Heart left ventricle (tissue), 16 donors: ENCODE data around the gene SCAF4. TPM values are rescaled to one million over a fixed set of nuclear protein-coding genes. Genes with fewer than 3 reads are reported as not detected.

Experiments
- ATAC-seq, 4 donors: fragments of 200-7000 bp; cut with Tn5 transposase; one replicate each; pipeline ENCODE4 v1.9.1; 2020 to 2022; ENCODE audit warnings: moderate library complexity in 4 of 4, mild to moderate bottlenecking in 3 of 4, moderate number of reproducible peaks in 1 of 4
- DNase-seq, 5 donors: peaks; one replicate each; pipeline ENCODE4 v3.0.0-alpha.2; 2020
- H3K27ac ChIP-seq, 12 donors: fragments of 200-600 bp; sonication (generic) in 4 of 12; one replicate each; pipeline versions ENCODE4 v1.5.0 to v1.8.0; 2016 to 2022; ENCODE audit warnings: mild to moderate bottlenecking in 2 of 12
- H3K27me3 ChIP-seq, 9 donors: fragments of 200-600 bp; sonication (generic) in 2 of 9; one replicate each; pipeline versions ENCODE4 v1.5.1 to v1.8.0; 2016 to 2022; ENCODE audit warnings: mild to moderate bottlenecking in 3 of 9
- H3K36me3 ChIP-seq, 9 donors: fragments of 200-600 bp; sonication (generic) in 2 of 9; one replicate each; pipeline versions ENCODE4 v1.5.0 to v1.8.0; 2018 to 2022; ENCODE audit warnings: mild to moderate bottlenecking in 2 of 9
- H3K4me1 ChIP-seq, 12 donors: fragments of 200-600 bp; sonication (generic) in 4 of 12; one replicate each; pipeline versions ENCODE4 v1.5.0 to v1.8.0; 2016 to 2022; ENCODE audit warnings: mild to moderate bottlenecking in 3 of 12
- H3K4me3 ChIP-seq, 12 donors: fragments of 200-600 bp; sonication (generic) in 4 of 12; one replicate each; pipeline versions ENCODE4 v1.5.0 to v1.8.0; 2017 to 2022; ENCODE audit warnings: mild to moderate bottlenecking in 9 of 12, moderate library complexity in 4 of 12
- H3K9me3 ChIP-seq, 12 donors: fragments of 200-600 bp; sonication (generic) in 4 of 12; one replicate each; pipeline versions ENCODE4 v1.5.0 to v1.8.0; 2016 to 2022; ENCODE audit warnings: mild to moderate bottlenecking in 1 of 12
- CTCF ChIP-seq, 12 donors: fragments of 200-600 bp; sonication (generic) in 4 of 12; IDR thresholded peaks; one replicate each; pipeline versions ENCODE4 v1.5.0 to v1.8.0; 2018 to 2022; ENCODE audit warnings: antibody characterized with exemption in 12 of 12, mild to moderate bottlenecking in 5 of 12
- POLR2A ChIP-seq, 2 donors: fragments of 450-650 bp; IDR thresholded peaks; one replicate each; pipeline ENCODE4 v1.6.1; 2017; ENCODE audit warnings: antibody characterized with exemption in 2 of 2, mild to moderate bottlenecking in 2 of 2, moderate library complexity in 2 of 2
- whole genome bisulfite sequencing, 4 donors: extraction: QIAGEN DNeasy Blood & Tissue Kit in 2 of 4; methylation state at CpG; one replicate each; pipeline versions ENCODE4 v1.1.5 to v1.1.7; 2013 to 2018; 5-methylcytosine and 5-hydroxymethylcytosine counted together
- intact Hi-C, 10 donors: fragments of 100-400 bp; cut with DNase I; formaldehyde crosslinking; loops; one replicate each; pipeline versions ENCODE4 v1.11.1 to v1.14.2; 2022
- polyA plus RNA-seq, 2 donors: library from polyadenylated mRNA; stranded (reverse); fragments of 200-250 nt; gene quantifications; one replicate each; pipeline ENCODE4 v1.2.3, GENCODE V29; 2013
- total RNA-seq, 9 donors: library from RNA; depleted of rRNA in 2 of 9; stranded (reverse); fragments of >200 nt in 2 of 9; fragmentation: NEBNext Ultra II Directional in 3 of 9; extraction: Animal tissue kit (Norgen Biotek cat#: 25700) in 3 of 9; gene quantifications; one replicate each; pipeline versions ENCODE4 v1.1.0 to v1.2.4, GENCODE V29; 2016 to 2023
- donor health status: ischemic (EF 13 %, LVEDD 7.1; RV severe dilation, severe dysfunction).
- donor health status: healthy with polysubstance abuse.
- donor health status: DM: no; HTN: yes; CAD: no.
- donor health status: DM: no; HTN: no; CAD: no.
- donor health status: ischemic (EF 25% LVEDD 6.9; RV normal size, moderate dysfunction).
- donor health status: ischemic (EF 25% LVEDD 5.7; RV mildly dilated, moderate dysfunction).
- donor health status: healthy.
- donor health status: DM: yes; HTN: yes; CAD: no.
- donor health status: ischemic (EF 35%, LVEDD 5.7; RV mildly dilated, moderate dysfunction).
- donor health status: nonischemic (EF 11% LVEDD 7.7; RV severe dilation, severe dysfunction).
- donor health status: DM: yes; HTN: yes; CAD: no.
- donor health status: PGD.
- donor health status: ischemic (EF 29% LVEDD 5.4; RV normal size, mild dysfunction).
- donor health status: nonischemic (EF 23%, LVEDD 6.1; RV moderate dilation, normal function).

Gene SCAF4
- total and polyA plus RNA-seq, 11 donors, result 7.8 to 25.8 (median 17.3) TPM

- Histone ChIP-seq H3K27ac (no peak overlapping the region), H3K4me1 (peaks cover 0 to 72% (median 45%) of the 10 kb centered on the region in 12 donors), H3K4me3 (no peak overlapping the region), H3K27me3 (no peaks in the 10 kb centered on the region), H3K36me3 (peaks cover 0 to 5% (median 0%) of the 10 kb centered on the region in 9 donors), H3K9me3 (no peaks in the 10 kb centered on the region)
- DNase-seq (no peak), ATAC-seq (no peak)
- 51 to 78% (median 68%) methylated on average over 1 of the region's 1 CpG for WGBS, 4 donors
- TF ChIP-seq POLR2A (IDR thresholded peaks at IDR 0.05) (no peak), CTCF (IDR thresholded peaks at IDR 0.05) (no peak)
- intact Hi-C loops, result no loop called here
Measured at GRCh38 chr21:31710586-31710985, 21.3 kb downstream of the SCAF4 start.

GRCh38 chr21:31708541-31708940 lies 23.4 kb downstream of the SCAF4 start:
- no peak overlapping the region for H3K4me3 ChIP-seq
- peaks cover 0 to 22% (median 0%) of the 10 kb centered on the region in 9 donors for H3K36me3 ChIP-seq
- ATAC-seq (no peak), DNase-seq (no peak)
- H3K9me3 ChIP-seq, result no peaks in the 10 kb centered on the region
- intact Hi-C loops, result no loop called here
- TF ChIP-seq CTCF (IDR thresholded peaks at IDR 0.05), result no peak
- no peak for TF ChIP-seq POLR2A (IDR thresholded peaks at IDR 0.05)
- H3K4me1 ChIP-seq, result peaks cover 0 to 52% (median 26%) of the 10 kb centered on the region in 12 donors
- WGBS, 4 donors, result 29 to 36% (median 34%) methylated on average over 1 of the region's 1 CpG
- no peaks in the 10 kb centered on the region for H3K27me3 ChIP-seq
- no peak overlapping the region for H3K27ac ChIP-seq

- TF ChIP-seq CTCF (IDR thresholded peaks at IDR 0.05) (no peak), POLR2A (IDR thresholded peaks at IDR 0.05) (no peak)
- no peak overlapping the region for H3K27ac ChIP-seq
- peaks cover 0 to 32% (median 10%) of the 10 kb centered on the region in 9 donors for H3K36me3 ChIP-seq
- H3K4me3 ChIP-seq, result no peak overlapping the region
- no peak for DNase-seq
- H3K27me3 ChIP-seq, result no peaks in the 10 kb centered on the region
- no peaks in the 10 kb centered on the region for H3K9me3 ChIP-seq
- H3K4me1 ChIP-seq, result peaks cover 0 to 43% (median 22%) of the 10 kb centered on the region in 12 donors
- intact Hi-C loops, result no loop called here
- ATAC-seq, result no peak
Measured at GRCh38 chr21:31707499-31707898, 24.4 kb downstream of the SCAF4 start.

- intact Hi-C loops, result no loop called here
Measured at GRCh38 chr21:31706562-31706961, 25.4 kb downstream of the SCAF4 start.

More at GRCh38 chr21:31706562-31706961, 25.4 kb downstream of the SCAF4 start:
- ATAC-seq (no peak), DNase-seq (no peak)
- no peak for TF ChIP-seq CTCF (IDR thresholded peaks at IDR 0.05)
- TF ChIP-seq POLR2A (IDR thresholded peaks at IDR 0.05), result no peak
- H3K27me3 ChIP-seq, result no peaks in the 10 kb centered on the region
- WGBS, 4 donors, result 85 to 95% (median 90%) methylated on average over 3 of the region's 3 CpGs
- H3K4me1 ChIP-seq, result peaks cover 0 to 41% (median 22%) of the 10 kb centered on the region in 12 donors
- H3K4me3 ChIP-seq, result no peak overlapping the region
- H3K36me3 ChIP-seq, result peaks cover 0 to 42% (median 20%) of the 10 kb centered on the region in 9 donors
- no peak overlapping the region for H3K27ac ChIP-seq
- no peaks in the 10 kb centered on the region for H3K9me3 ChIP-seq
